HEK293 (cell line): Measurements from ENCODE around the gene SGIP1.

ENCODE experiments used
- CTCF ChIA-PET: fragments of 350-600 bp; formaldehyde crosslinking; extraction: SDS; loops from one replicate; lab custom pipeline; 2021; ENCODE audit warnings: antibody characterized with exemption; lab: Yijun Ruan, JAX
- POLR2A ChIA-PET: fragments of 300-600 bp; formaldehyde crosslinking; extraction: SDS; loops from one replicate; lab custom pipeline; 2020; ENCODE audit warnings: antibody characterized with exemption, inconsistent platforms; lab: Yijun Ruan, JAX
- H3K27ac ChIP-seq: fragments of 200-500 bp; sonication (Bioruptor generic); 2 replicates; pipeline ENCODE4 v1.5.1; 2014; ENCODE audit warnings: low read depth, low read length, control low read depth, inconsistent platforms; ENCODE audit errors: extremely low read depth
- H3K36me3 ChIP-seq, 2 experiments: fragments of 200-500 bp in 1 of 2; sonication (Bioruptor generic) in 1 of 2; 1 replicate in 1 of 2; 2 replicates in 1 of 2; pipeline ENCODE4 v1.5.1; 2014 to 2017; ENCODE audit warnings: inconsistent platforms in 2 of 2, low read length in 2 of 2; ENCODE audit not compliant: control insufficient read depth in 2 of 2, insufficient read depth in 1 of 2
- H3K4me1 ChIP-seq: fragments of 200-500 bp; sonication (Bioruptor generic); 2 replicates; pipeline ENCODE4 v1.5.1; 2014; ENCODE audit warnings: mild to moderate bottlenecking, low read length, inconsistent platforms; ENCODE audit not compliant: control insufficient read depth, insufficient read depth
- H3K4me3 ChIP-seq: 2 replicates; pipeline ENCODE4 v1.5.1; 2011; ENCODE audit warnings: low read depth, mild to moderate bottlenecking, control low read depth, low read length, moderate library complexity
- H3K9me3 ChIP-seq: fragments of 200-500 bp; sonication (Bioruptor generic); 2 replicates; pipeline ENCODE4 v1.5.1; 2014; ENCODE audit warnings: low read depth, low read length, inconsistent platforms; ENCODE audit not compliant: control insufficient read depth, insufficient read depth
- GFI1B ChIP-seq: fragments of 450-650 bp; formaldehyde crosslinking; IDR thresholded peaks from 2 replicates; pipeline ENCODE4 v1.5.1; 2016; ENCODE audit warnings: missing biosample characterization, missing genetic modification characterization
- GLI4 ChIP-seq: fragments of 450-650 bp; formaldehyde crosslinking; IDR thresholded peaks from 2 replicates; pipeline ENCODE4 v1.5.1; 2016; ENCODE audit warnings: missing biosample characterization, missing genetic modification characterization
- GLIS2 ChIP-seq: fragments of 450-650 bp; formaldehyde crosslinking; IDR thresholded peaks from 2 replicates; pipeline ENCODE4 v1.5.1; 2016; ENCODE audit warnings: missing biosample characterization, missing genetic modification characterization
- MYNN ChIP-seq: fragments of 450-650 bp; formaldehyde crosslinking; IDR thresholded peaks from 2 replicates; pipeline ENCODE4 v1.5.1; 2016; ENCODE audit warnings: missing biosample characterization, missing genetic modification characterization, borderline replicate concordance
- PRDM1 ChIP-seq: fragments of 450-650 bp; formaldehyde crosslinking; IDR thresholded peaks from 2 replicates; pipeline ENCODE4; 2016; ENCODE audit warnings: missing biosample characterization, missing genetic modification characterization
- ZNF140 ChIP-seq: fragments of 450-650 bp; formaldehyde crosslinking; IDR thresholded peaks from 2 replicates; pipeline ENCODE4 v1.5.1; 2016; ENCODE audit warnings: missing biosample characterization, missing genetic modification characterization
- ZNF155 ChIP-seq: fragments of 450-650 bp; formaldehyde crosslinking; IDR thresholded peaks from 2 replicates; pipeline ENCODE4 v1.5.1; 2016; ENCODE audit warnings: missing biosample characterization, missing genetic modification characterization
- ZNF174 ChIP-seq: fragments of 450-650 bp; formaldehyde crosslinking; IDR thresholded peaks from 2 replicates; pipeline ENCODE4 v1.5.0; 2017; ENCODE audit warnings: missing biosample characterization, mild to moderate bottlenecking, missing genetic modification characterization
- ZNF2 ChIP-seq: fragments of 450-650 bp; formaldehyde crosslinking; IDR thresholded peaks from 2 replicates; pipeline ENCODE4 v1.5.1; 2016; ENCODE audit warnings: missing biosample characterization, missing genetic modification characterization
- ZNF202 ChIP-seq: fragments of 450-650 bp; formaldehyde crosslinking; IDR thresholded peaks from 2 replicates; pipeline ENCODE4 v1.5.1; 2016; ENCODE audit warnings: missing biosample characterization, missing genetic modification characterization, borderline replicate concordance
- ZNF223 ChIP-seq: fragments of 450-650 bp; formaldehyde crosslinking; IDR thresholded peaks from 2 replicates; pipeline ENCODE4 v1.5.1; 2016; ENCODE audit warnings: missing biosample characterization, missing genetic modification characterization
- ZNF335 ChIP-seq: fragments of 450-650 bp; formaldehyde crosslinking; conservative IDR thresholded peaks from 2 replicates; pipeline ENCODE4 v1.5.1; 2016; ENCODE audit warnings: missing biosample characterization, missing genetic modification characterization
- ZNF341 ChIP-seq: fragments of 450-650 bp; formaldehyde crosslinking; IDR thresholded peaks from 2 replicates; pipeline ENCODE4; 2016; ENCODE audit warnings: low read depth, missing biosample characterization, missing genetic modification characterization
- ZNF350 ChIP-seq: fragments of 450-650 bp; formaldehyde crosslinking; IDR thresholded peaks from 2 replicates; pipeline ENCODE4 v1.5.0; 2017; ENCODE audit warnings: missing biosample characterization, mild to moderate bottlenecking, missing genetic modification characterization
- ZNF366 ChIP-seq: fragments of 450-650 bp; formaldehyde crosslinking; conservative IDR thresholded peaks from 2 replicates; pipeline ENCODE4 v1.5.1; 2016; ENCODE audit warnings: missing biosample characterization, missing genetic modification characterization
- ZNF394 ChIP-seq: fragments of 450-650 bp; formaldehyde crosslinking; IDR thresholded peaks from 2 replicates; pipeline ENCODE4 v1.5.1; 2016; ENCODE audit warnings: missing biosample characterization, missing genetic modification characterization, mild to moderate bottlenecking, moderate library complexity, borderline replicate concordance
- ZNF398 ChIP-seq: fragments of 450-650 bp; formaldehyde crosslinking; IDR thresholded peaks from 2 replicates; pipeline ENCODE4 v1.5.1; 2017; ENCODE audit warnings: missing biosample characterization, missing genetic modification characterization
- ZNF433 ChIP-seq: fragments of 450-650 bp; formaldehyde crosslinking; IDR thresholded peaks from 2 replicates; pipeline ENCODE4 v1.5.1; 2016; ENCODE audit warnings: missing biosample characterization, missing genetic modification characterization, low read depth
- ZNF488 ChIP-seq: fragments of 450-650 bp; formaldehyde crosslinking; IDR thresholded peaks from 2 replicates; pipeline ENCODE4 v1.5.1; 2016; ENCODE audit warnings: missing biosample characterization, missing genetic modification characterization
- ZNF521 ChIP-seq: fragments of 450-650 bp; formaldehyde crosslinking; IDR thresholded peaks from 2 replicates; pipeline ENCODE4 v1.5.1; 2017; ENCODE audit warnings: missing biosample characterization, mild to moderate bottlenecking, missing genetic modification characterization
- ZNF621 ChIP-seq: fragments of 450-650 bp; formaldehyde crosslinking; IDR thresholded peaks from 2 replicates; pipeline ENCODE4 v1.5.1; 2017; ENCODE audit warnings: missing biosample characterization, missing genetic modification characterization
- ZNF660 ChIP-seq: fragments of 450-650 bp; IDR thresholded peaks from 2 replicates; pipeline ENCODE4 v1.5.1; 2018; ENCODE audit warnings: missing biosample characterization, mild to moderate bottlenecking, missing genetic modification characterization
- ZNF664 ChIP-seq: fragments of 450-650 bp; formaldehyde crosslinking; IDR thresholded peaks from 2 replicates; pipeline ENCODE4 v1.5.1; 2016; ENCODE audit warnings: missing biosample characterization, missing genetic modification characterization
- ZNF785 ChIP-seq: fragments of 450-650 bp; formaldehyde crosslinking; IDR thresholded peaks from 2 replicates; pipeline ENCODE4 v1.5.1; 2016; ENCODE audit warnings: missing biosample characterization, missing genetic modification characterization
- TF ChIP-seq, protein P1 (sequence below): fragments of 450-650 bp; formaldehyde crosslinking; conservative IDR thresholded peaks from 2 replicates; pipeline ENCODE4 v1.5.1; 2016; ENCODE audit warnings: low read depth, missing biosample characterization, missing genetic modification characterization
- TF ChIP-seq, protein P2 (sequence below): fragments of 450-650 bp; formaldehyde crosslinking; IDR thresholded peaks from 2 replicates; pipeline ENCODE4 v1.5.1; 2016; ENCODE audit warnings: missing biosample characterization, missing genetic modification characterization

Gene SGIP1

GRCh38 chr1:66520655-66521054 is 13.3 kb upstream of the SGIP1 start (continued):
- TF ChIP-seq ZNF2 (no peak), GLIS2 (no peak), ZNF488 (tag by site-specific recombination) (no peak), ZNF398 (tag by site-specific recombination) (no peak), ZNF140 (no peak), ZNF341 (tag by site-specific recombination) (no peak), GFI1B (no peak)
- TF ChIP-seq, protein P1, sequence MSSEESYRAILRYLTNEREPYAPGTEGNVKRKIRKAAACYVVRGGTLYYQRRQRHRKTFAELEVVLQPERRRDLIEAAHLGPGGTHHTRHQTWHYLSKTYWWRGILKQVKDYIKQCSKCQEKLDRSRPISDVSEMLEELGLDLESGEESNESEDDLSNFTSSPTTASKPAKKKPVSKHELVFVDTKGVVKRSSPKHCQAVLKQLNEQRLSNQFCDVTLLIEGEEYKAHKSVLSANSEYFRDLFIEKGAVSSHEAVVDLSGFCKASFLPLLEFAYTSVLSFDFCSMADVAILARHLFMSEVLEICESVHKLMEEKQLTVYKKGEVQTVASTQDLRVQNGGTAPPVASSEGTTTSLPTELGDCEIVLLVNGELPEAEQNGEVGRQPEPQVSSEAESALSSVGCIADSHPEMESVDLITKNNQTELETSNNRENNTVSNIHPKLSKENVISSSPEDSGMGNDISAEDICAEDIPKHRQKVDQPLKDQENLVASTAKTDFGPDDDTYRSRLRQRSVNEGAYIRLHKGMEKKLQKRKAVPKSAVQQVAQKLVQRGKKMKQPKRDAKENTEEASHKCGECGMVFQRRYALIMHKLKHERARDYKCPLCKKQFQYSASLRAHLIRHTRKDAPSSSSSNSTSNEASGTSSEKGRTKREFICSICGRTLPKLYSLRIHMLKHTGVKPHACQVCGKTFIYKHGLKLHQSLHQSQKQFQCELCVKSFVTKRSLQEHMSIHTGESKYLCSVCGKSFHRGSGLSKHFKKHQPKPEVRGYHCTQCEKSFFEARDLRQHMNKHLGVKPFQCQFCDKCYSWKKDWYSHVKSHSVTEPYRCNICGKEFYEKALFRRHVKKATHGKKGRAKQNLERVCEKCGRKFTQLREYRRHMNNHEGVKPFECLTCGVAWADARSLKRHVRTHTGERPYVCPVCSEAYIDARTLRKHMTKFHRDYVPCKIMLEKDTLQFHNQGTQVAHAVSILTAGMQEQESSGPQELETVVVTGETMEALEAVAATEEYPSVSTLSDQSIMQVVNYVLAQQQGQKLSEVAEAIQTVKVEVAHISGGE: no peak

DNA sequence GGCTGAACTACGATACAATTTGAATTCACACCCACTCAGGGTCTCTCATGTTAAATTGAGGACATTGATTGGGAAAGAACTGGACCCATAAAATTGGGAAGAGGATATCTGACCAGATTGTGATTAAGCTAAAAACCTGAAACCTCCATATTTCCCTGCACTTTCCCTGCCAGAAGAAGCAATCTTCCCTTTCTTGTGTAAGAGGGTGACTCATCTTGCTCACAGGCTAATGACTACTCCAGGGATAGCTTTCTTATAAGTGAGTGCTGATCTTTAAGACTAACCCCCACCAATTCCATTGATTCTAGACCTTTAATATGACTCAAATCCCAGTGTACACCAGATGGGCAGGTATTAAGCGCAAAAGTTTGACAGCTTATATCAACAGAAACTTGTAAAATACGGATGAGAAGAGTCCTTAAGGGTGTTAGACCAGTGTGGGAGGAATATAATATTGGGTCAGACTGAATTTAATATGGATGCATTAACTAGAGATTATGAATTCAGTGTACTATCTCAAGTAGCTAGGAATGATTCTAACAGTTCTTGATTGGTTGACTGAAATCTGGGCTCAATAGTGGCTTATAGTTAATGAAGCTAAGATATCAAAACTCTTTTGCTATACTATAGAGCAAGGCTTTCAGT is 12.1 kb upstream of the SGIP1 start:
- POLR2A ChIA-PET: no interaction called here
- Histone ChIP-seq H3K27ac (no peak overlapping the region), H3K4me3 (no peak overlapping the region), H3K9me3 (no peaks in the 10 kb centered on the region), H3K36me3 (no peaks in the 10 kb centered on the region), H3K4me1 (no peaks in the 10 kb centered on the region; the same call in 1 of the 2 replicates)
- CTCF ChIA-PET: interaction anchor here (0.6 to 2.5 kb wide), 4 partner anchors 10 to 204 kb away, joined by 4 to 11 read pairs (median 6); no protein-coding TSS in a partner anchor
- TF ChIP-seq ZNF366 (tag by site-specific recombination) (no peak), ZNF398 (tag by site-specific recombination) (0 out of 2 replicates have a peak, but pooled peaks have one; percentile 29), MYNN (tag by site-specific recombination) (no peak), ZNF785 (tag by site-specific recombination) (no peak), ZNF350 (no peak), ZNF621 (tag by site-specific recombination) (no peak), GLI4 (tag by site-specific recombination) (no peak), ZNF174 (tag by site-specific recombination) (no peak), ZNF223 (no peak), ZNF660 (tag by site-specific recombination) (0 out of 2 replicates have a peak, but pooled peaks have one; percentile 16), PRDM1 (peak; percentile 89), ZNF155 (tag by site-specific recombination) (no peak), ZNF202 (tag by site-specific recombination) (no peak), ZNF664 (no peak), ZNF335 (tag by site-specific recombination) (no peak), ZNF433 (tag by site-specific recombination) (no peak), ZNF521 (tag by site-specific recombination) (no peak), ZNF394 (peak; percentile 46; the same call in 1 of the 2 replicates)
- TF ChIP-seq, protein P2, sequence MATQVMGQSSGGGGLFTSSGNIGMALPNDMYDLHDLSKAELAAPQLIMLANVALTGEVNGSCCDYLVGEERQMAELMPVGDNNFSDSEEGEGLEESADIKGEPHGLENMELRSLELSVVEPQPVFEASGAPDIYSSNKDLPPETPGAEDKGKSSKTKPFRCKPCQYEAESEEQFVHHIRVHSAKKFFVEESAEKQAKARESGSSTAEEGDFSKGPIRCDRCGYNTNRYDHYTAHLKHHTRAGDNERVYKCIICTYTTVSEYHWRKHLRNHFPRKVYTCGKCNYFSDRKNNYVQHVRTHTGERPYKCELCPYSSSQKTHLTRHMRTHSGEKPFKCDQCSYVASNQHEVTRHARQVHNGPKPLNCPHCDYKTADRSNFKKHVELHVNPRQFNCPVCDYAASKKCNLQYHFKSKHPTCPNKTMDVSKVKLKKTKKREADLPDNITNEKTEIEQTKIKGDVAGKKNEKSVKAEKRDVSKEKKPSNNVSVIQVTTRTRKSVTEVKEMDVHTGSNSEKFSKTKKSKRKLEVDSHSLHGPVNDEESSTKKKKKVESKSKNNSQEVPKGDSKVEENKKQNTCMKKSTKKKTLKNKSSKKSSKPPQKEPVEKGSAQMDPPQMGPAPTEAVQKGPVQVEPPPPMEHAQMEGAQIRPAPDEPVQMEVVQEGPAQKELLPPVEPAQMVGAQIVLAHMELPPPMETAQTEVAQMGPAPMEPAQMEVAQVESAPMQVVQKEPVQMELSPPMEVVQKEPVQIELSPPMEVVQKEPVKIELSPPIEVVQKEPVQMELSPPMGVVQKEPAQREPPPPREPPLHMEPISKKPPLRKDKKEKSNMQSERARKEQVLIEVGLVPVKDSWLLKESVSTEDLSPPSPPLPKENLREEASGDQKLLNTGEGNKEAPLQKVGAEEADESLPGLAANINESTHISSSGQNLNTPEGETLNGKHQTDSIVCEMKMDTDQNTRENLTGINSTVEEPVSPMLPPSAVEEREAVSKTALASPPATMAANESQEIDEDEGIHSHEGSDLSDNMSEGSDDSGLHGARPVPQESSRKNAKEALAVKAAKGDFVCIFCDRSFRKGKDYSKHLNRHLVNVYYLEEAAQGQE (tag by site-specific recombination): no peak
